Measurements from ENCODE around the gene RRP1B.

The RRP1B gene

DNA sequence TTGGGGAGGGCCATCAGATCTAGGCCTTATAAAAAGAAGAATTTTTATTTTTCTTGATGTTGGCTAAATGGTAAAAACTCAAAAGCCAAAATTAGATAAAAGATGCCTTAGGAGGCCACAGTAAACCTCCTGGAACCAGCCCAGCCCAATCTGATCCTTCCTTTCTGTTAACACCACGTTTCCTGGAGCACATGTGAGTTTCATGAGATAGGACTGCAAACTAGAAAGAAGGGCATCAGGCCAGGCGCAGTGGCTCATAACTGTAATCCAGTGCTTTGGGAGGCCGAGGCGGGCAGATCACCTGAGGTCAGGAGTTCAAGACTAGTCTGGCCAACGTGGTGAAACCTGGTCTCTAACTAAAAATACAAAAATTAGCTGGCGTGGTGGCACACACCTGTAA is 6.7 kb upstream of the RRP1B start:
- Histone ChIP-seq H3K27me3 (ENCODE audit: control insufficient read depth, insufficient read depth, low read length, poor library complexity, severe bottlenecking) (no peaks in the 10 kb centered on the region), H3K36me3 (ENCODE audit: control insufficient read depth, insufficient read depth, low read length) (no peaks in the 10 kb centered on the region), H3K4me1 (ENCODE audit: control insufficient read depth, insufficient read depth, low read length) (no peaks in the 10 kb centered on the region), H3K4me3 (ENCODE audit: insufficient read depth, low read depth, low read length) (no peak overlapping the region), H3K27ac (ENCODE audit: insufficient read depth, low read depth, low read length, poor library complexity, severe bottlenecking) (no peak overlapping the region), H3K9me3 (ENCODE audit: control insufficient read depth, low read length) (no peaks in the 10 kb centered on the region)
- WGBS, 2 experiments, result 89 to 90% methylated on average over 6 of the region's 6 CpGs

DNA sequence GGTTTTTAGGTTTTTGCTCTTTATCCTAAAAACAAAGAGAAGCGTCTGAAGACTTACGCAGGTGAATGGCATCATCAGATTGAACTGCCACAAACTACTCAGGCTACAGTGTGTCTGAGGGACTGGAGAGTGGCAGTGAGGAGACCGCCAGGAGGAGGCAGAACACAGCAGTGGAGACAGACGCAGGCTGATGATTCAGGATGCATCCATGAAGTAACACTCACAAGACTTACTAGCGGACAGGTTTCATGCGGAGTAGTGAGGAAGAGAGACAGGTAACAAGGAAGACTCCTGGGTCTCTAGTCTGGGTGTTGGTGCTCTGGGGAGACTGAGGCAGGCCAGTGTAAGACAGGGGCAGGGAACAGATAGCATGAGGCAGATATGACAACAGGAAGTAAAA is 5.7 kb upstream of the RRP1B start:
- WGBS, 2 experiments, result 92 to 93% methylated on average over 6 of the region's 6 CpGs
- Histone ChIP-seq H3K4me1 (ENCODE audit: control insufficient read depth, insufficient read depth, low read length) (no peaks in the 10 kb centered on the region), H3K9me3 (ENCODE audit: control insufficient read depth, low read length) (no peaks in the 10 kb centered on the region), H3K27ac (ENCODE audit: insufficient read depth, low read depth, low read length, poor library complexity, severe bottlenecking) (no peak overlapping the region), H3K36me3 (ENCODE audit: control insufficient read depth, insufficient read depth, low read length) (no peaks in the 10 kb centered on the region), H3K27me3 (ENCODE audit: control insufficient read depth, insufficient read depth, low read length, poor library complexity, severe bottlenecking) (no peaks in the 10 kb centered on the region), H3K4me3 (ENCODE audit: insufficient read depth, low read depth, low read length) (no peak overlapping the region)

DNA sequence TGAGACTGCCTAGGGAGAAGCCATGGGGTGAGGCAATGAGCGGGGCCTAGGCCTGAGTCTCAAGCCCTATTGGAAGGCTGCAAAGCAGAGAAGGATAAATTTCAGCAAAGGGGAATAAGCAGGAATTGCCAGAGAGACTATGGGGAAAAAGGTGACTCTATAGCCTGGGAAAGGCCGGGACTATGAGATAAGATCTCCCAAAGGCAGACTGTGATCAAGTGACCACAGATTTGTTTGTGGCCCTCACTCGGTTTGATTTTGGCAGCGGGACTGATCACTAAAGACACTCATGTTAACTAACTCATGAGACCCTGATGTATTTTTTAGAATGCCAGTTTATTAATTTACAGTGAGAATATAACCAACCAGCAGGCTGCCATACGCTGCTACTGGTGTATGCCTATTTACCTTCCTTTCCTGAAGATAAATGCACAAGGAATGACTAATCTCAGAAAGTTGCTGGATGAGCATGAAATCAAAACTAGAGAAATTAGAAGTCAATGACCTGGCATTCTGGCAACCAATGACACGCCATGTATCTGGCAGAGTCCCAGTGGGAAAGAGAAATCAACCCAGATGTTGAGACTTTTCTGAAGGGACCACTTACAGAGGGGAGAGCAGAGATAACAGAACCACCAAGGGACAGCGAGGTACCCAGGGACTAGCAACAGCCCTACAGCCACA is 4.4 kb upstream of the RRP1B start:
- 94 to 96% methylated on average over 7 of the region's 7 CpGs for WGBS, 2 experiments
- H3K9me3 ChIP-seq (ENCODE audit: control insufficient read depth, low read length), result no peaks in the 10 kb centered on the region
- H3K4me3 ChIP-seq (ENCODE audit: insufficient read depth, low read depth, low read length), result no peak overlapping the region
- H3K36me3 ChIP-seq (ENCODE audit: control insufficient read depth, insufficient read depth, low read length), result no peaks in the 10 kb centered on the region
- no peak overlapping the region for H3K27ac ChIP-seq (ENCODE audit: insufficient read depth, low read depth, low read length, poor library complexity, severe bottlenecking)
- H3K4me1 ChIP-seq (ENCODE audit: control insufficient read depth, insufficient read depth, low read length), result no peaks in the 10 kb centered on the region
- no peaks in the 10 kb centered on the region for H3K27me3 ChIP-seq (ENCODE audit: control insufficient read depth, insufficient read depth, low read length, poor library complexity, severe bottlenecking)

DNA sequence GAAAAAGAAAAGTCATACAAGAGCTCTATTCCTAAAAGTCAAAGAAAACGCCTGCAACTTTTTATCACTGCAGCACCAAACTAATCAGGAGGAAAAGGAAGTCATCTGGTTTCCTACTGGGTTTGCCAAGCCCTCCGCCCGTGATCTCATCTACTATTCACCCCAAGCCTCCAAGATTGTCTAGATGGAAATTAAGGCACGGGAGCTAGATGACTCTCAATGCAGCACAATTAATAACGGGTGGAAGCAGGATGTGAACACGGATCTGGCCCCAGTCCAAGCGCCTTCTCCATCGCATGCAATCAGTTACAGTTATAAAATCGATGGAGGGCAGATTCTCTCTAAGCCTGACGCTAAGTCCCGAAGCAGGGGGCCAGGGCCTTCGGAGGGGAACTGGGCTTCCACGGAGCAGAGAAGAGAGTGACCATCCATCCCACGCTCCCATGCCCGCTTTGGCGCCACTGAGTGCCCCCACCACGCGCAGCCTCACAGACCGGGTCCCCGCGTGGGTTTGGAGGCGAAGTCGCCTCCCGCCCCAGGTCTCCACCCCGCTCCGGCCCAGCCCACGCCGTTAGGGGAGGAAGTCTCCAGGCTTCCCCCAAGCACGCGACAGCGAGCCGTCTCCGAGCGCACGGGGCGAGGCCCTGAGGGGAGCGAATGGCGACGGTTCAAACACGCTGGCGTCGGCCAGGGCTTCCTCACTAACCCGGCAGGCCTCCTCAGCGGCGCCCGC is 1.8 kb upstream of the RRP1B start:
- no peaks in the 10 kb centered on the region for H3K36me3 ChIP-seq (ENCODE audit: control insufficient read depth, insufficient read depth, low read length)

DNA sequence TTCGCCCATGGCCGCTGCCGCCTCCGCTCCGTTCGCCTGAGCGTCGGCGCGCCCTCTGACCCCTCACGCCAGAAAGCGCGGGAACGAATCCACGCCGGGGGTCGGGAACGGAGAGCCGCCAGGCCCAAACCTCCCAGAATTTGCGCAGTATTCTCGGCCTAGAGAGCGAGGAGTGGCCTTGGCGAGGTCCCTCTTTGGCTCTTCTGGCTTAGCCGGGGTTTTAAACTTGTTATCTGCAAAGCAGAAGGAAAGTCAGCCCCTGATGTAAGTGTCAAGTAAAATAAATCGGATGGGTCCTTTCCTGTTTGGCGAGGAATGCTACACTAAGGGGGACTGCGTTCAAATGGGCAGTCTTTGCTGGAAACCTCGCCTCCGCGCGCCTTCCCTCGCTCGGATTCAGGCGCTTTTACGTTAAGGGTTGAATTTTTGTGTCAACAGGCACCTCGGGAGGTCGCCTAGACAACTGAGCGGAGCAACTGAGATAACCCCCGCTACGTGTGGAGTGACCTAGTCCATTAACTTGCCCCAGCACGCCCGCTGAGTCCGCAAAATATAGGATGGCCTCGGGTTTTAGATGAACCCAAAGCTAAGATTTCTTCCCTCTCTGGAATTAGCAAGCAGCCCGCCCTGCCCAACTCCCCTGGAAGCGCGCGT is 1.1 kb upstream of the RRP1B start:
- WGBS, 2 experiments, result 94 to 95% methylated on average over 48 of the region's 48 CpGs
- no peak overlapping the region for H3K27ac ChIP-seq (ENCODE audit: insufficient read depth, low read depth, low read length, poor library complexity, severe bottlenecking)

More for the DNA sequence above, 1.8 kb upstream of the RRP1B start:
- Histone ChIP-seq H3K9me3 (ENCODE audit: control insufficient read depth, low read length) (no peaks in the 10 kb centered on the region), H3K4me3 (ENCODE audit: insufficient read depth, low read depth, low read length) (no peak overlapping the region), H3K27ac (ENCODE audit: insufficient read depth, low read depth, low read length, poor library complexity, severe bottlenecking) (no peak overlapping the region), H3K4me1 (ENCODE audit: control insufficient read depth, insufficient read depth, low read length) (no peaks in the 10 kb centered on the region), H3K27me3 (ENCODE audit: control insufficient read depth, insufficient read depth, low read length, poor library complexity, severe bottlenecking) (no peaks in the 10 kb centered on the region)
- WGBS, 2 experiments, result 93% methylated on average over 46 of the region's 46 CpGs

DNA sequence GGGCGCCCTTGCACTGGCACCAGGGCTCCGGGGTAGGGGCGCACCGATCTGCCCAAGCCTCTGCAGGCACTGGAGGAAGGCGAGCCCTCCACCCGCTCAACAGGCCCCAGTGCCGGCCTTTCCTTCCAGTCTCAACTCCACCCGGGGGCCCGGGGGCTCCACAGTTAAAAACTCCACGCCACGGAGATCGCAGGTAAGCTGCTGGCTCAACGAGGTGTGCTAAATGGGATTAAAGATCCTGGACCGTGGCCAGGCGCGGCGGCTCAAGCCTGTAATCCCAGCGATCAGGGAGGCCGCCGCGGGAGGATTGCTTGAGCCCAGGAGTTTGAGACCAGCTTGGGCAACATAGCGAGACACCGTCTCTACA is 608 bp upstream of the RRP1B start:
- H3K27ac ChIP-seq (ENCODE audit: insufficient read depth, low read depth, low read length, poor library complexity, severe bottlenecking), result no peak overlapping the region
- no peak overlapping the region for H3K4me3 ChIP-seq (ENCODE audit: insufficient read depth, low read depth, low read length)
- no peaks in the 10 kb centered on the region for H3K27me3 ChIP-seq (ENCODE audit: control insufficient read depth, insufficient read depth, low read length, poor library complexity, severe bottlenecking)
- H3K36me3 ChIP-seq (ENCODE audit: control insufficient read depth, insufficient read depth, low read length), result peaks cover 7% of the 10 kb centered on the region
- no peaks in the 10 kb centered on the region for H3K4me1 ChIP-seq (ENCODE audit: control insufficient read depth, insufficient read depth, low read length)
- H3K9me3 ChIP-seq (ENCODE audit: control insufficient read depth, low read length), result no peaks in the 10 kb centered on the region
- 90 to 92% methylated on average over 23 of the region's 23 CpGs for WGBS, 2 experiments

More for the DNA sequence above, 1.1 kb upstream of the RRP1B start:
- Histone ChIP-seq H3K9me3 (ENCODE audit: control insufficient read depth, low read length) (no peaks in the 10 kb centered on the region), H3K36me3 (ENCODE audit: control insufficient read depth, insufficient read depth, low read length) (peaks cover 7% of the 10 kb centered on the region), H3K4me1 (ENCODE audit: control insufficient read depth, insufficient read depth, low read length) (no peaks in the 10 kb centered on the region), H3K27me3 (ENCODE audit: control insufficient read depth, insufficient read depth, low read length, poor library complexity, severe bottlenecking) (no peaks in the 10 kb centered on the region), H3K4me3 (ENCODE audit: insufficient read depth, low read depth, low read length) (no peak overlapping the region)

DNA sequence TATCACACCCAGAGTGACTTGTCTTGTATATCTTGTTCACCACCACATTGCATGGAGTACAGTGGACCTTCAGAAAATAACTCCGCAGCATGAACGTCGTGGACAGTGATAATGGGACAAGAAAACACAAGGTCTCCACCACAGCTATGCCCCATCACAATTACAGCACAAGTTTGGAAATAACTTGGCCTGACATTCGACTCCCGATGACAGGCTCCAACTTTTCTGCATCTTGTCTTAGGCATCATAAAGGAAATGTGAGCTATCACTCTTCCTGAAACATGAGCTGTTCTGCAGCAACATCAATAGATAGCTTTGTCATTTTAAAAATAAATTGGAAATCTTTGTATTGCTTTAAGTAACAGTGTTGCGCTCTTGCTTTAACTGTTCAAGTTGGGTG is 2.9 kb downstream of the RRP1B start:
- Histone ChIP-seq H3K27ac (ENCODE audit: insufficient read depth, low read depth, low read length, poor library complexity, severe bottlenecking) (no peak overlapping the region), H3K9me3 (ENCODE audit: control insufficient read depth, low read length) (no peaks in the 10 kb centered on the region), H3K27me3 (ENCODE audit: control insufficient read depth, insufficient read depth, low read length, poor library complexity, severe bottlenecking) (no peaks in the 10 kb centered on the region), H3K4me3 (ENCODE audit: insufficient read depth, low read depth, low read length) (no peak overlapping the region), H3K4me1 (ENCODE audit: control insufficient read depth, insufficient read depth, low read length) (no peaks in the 10 kb centered on the region), H3K36me3 (ENCODE audit: control insufficient read depth, insufficient read depth, low read length) (peaks cover 12% of the 10 kb centered on the region)
- 78 to 81% methylated on average over 6 of the region's 6 CpGs for WGBS, 2 experiments

DNA sequence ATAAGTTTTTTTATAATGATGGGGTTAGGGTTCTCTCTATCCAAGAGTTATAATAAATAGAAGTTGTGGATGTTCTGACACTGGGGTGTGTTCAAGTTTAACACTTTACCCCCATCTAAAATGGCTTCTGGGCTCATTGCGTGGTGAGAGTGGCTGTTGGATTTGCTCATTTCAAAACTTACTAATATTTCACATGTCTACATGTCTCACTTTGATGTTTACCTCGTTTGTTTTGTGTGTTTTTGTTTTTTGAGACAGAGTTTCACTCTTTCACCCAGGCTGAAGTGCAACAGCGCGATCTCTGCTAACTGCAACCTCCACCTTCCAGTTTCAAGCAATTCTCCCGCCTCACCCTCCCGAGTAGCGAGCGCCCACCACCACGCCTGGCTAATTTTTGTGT is 3.7 kb downstream of the RRP1B start:
- WGBS, 2 experiments, result 93 to 94% methylated on average over 9 of the region's 9 CpGs
- H3K4me1 ChIP-seq (ENCODE audit: control insufficient read depth, insufficient read depth, low read length), result no peaks in the 10 kb centered on the region
- no peaks in the 10 kb centered on the region for H3K27me3 ChIP-seq (ENCODE audit: control insufficient read depth, insufficient read depth, low read length, poor library complexity, severe bottlenecking)
- H3K36me3 ChIP-seq (ENCODE audit: control insufficient read depth, insufficient read depth, low read length), result peaks cover 12% of the 10 kb centered on the region
- H3K27ac ChIP-seq (ENCODE audit: insufficient read depth, low read depth, low read length, poor library complexity, severe bottlenecking), result no peak overlapping the region
- H3K9me3 ChIP-seq (ENCODE audit: control insufficient read depth, low read length), result no peaks in the 10 kb centered on the region
- no peak overlapping the region for H3K4me3 ChIP-seq (ENCODE audit: insufficient read depth, low read depth, low read length)

DNA sequence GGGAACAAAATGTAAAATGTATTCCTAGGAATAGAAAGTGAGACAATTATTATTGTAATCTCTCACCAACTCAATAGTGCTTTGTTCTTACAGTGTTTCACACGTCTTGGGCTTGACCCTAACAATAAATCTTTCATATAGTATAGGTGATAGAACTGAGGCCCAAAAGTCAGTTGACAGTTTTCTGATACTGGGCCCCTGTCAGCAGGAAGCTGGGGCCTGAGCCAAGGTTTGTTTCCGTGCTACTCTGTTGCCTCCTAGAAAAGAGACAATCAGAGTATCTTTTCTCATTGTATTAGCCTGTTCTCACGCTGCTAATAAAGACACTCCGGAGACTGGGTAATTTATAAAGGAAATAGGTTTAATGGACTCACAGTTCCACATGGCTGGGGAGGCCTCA is 5.0 kb downstream of the RRP1B start:
- no peaks in the 10 kb centered on the region for H3K4me1 ChIP-seq (ENCODE audit: control insufficient read depth, insufficient read depth, low read length)
- no peak overlapping the region for H3K27ac ChIP-seq (ENCODE audit: insufficient read depth, low read depth, low read length, poor library complexity, severe bottlenecking)
- 65 to 67% methylated on average over 3 of the region's 4 CpGs for WGBS, 2 experiments
- no peaks in the 10 kb centered on the region for H3K27me3 ChIP-seq (ENCODE audit: control insufficient read depth, insufficient read depth, low read length, poor library complexity, severe bottlenecking)
- H3K36me3 ChIP-seq (ENCODE audit: control insufficient read depth, insufficient read depth, low read length), result peaks cover 12% of the 10 kb centered on the region
- no peak overlapping the region for H3K4me3 ChIP-seq (ENCODE audit: insufficient read depth, low read depth, low read length)
- H3K9me3 ChIP-seq (ENCODE audit: control insufficient read depth, low read length), result no peaks in the 10 kb centered on the region

DNA sequence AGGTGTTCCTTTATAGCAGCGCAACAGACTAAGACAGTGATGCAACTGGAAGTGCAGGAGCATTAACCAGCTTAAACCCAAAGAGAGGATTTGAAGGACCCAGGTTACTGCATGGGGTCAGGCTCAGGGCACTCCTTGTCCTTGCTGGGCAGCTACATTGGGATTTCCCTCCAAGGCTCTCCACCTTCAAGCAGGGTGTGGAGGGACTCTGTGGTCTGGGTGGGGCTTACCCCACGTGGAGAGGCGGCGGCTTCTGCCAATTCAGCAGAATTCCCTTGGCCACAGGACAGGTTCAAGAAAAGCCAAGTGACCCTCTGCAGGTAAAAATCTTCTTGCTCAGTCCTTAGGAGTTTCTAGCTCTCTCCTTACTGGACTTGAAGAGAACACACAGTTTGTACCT is 6.5 kb downstream of the RRP1B start:
- Histone ChIP-seq H3K9me3 (ENCODE audit: control insufficient read depth, low read length) (no peaks in the 10 kb centered on the region), H3K27ac (ENCODE audit: insufficient read depth, low read depth, low read length, poor library complexity, severe bottlenecking) (no peak overlapping the region), H3K4me1 (ENCODE audit: control insufficient read depth, insufficient read depth, low read length) (no peaks in the 10 kb centered on the region), H3K27me3 (ENCODE audit: control insufficient read depth, insufficient read depth, low read length, poor library complexity, severe bottlenecking) (no peaks in the 10 kb centered on the region), H3K36me3 (ENCODE audit: control insufficient read depth, insufficient read depth, low read length) (peaks cover 12% of the 10 kb centered on the region), H3K4me3 (ENCODE audit: insufficient read depth, low read depth, low read length) (no peak overlapping the region)
- WGBS, 2 experiments, result 95 to 96% methylated on average over 4 of the region's 4 CpGs

All from ectodermal cell (in vitro differentiated cells).